HepG2 (cell line): ENCODE results near the gene CLPTM1L. TPM values are rescaled to one million over a fixed set of nuclear protein-coding genes. Genes with fewer than 3 reads are reported as not detected.

Experiments used
- ATAC-seq: fragments of 200-7000 bp; cut with Tn5 transposase; 3 replicates; pipeline ENCODE4 v1.9.1; 2020; ENCODE audit warnings: mild to moderate bottlenecking, moderate library complexity
- BruUV-seq: library from RNA; stranded (reverse); fragments of 400-500 nt; replicated peaks from 2 replicates; lab custom pipeline; 2021; lab: Mats Ljungman, UMichigan
- CTCF ChIA-PET: fragments of 300-600 bp; formaldehyde crosslinking; extraction: SDS; loops from one replicate; lab custom pipeline; 2021; ENCODE audit warnings: low total read pairs, inconsistent platforms, low intra/inter-chr PET ratio; lab: Yijun Ruan, JAX
- POLR2A ChIA-PET: fragments of 350-600 bp; sonication (Branson Sonifier 250); formaldehyde crosslinking; loops from one replicate; lab custom pipeline; 2020; ENCODE audit warnings: antibody characterized with exemption, inconsistent platforms; lab: Yijun Ruan, JAX
- DNase-seq: peaks from one replicate; pipeline ENCODE4 v3.0.0-alpha.2; 2015; ENCODE audit warnings: low spot score
- FAIRE-seq: peaks from 3 replicates; lab custom pipeline; 2011; peaks lifted over from hg19 to GRCh38; lab: Jason Lieb, UNC
- H2AFZ ChIP-seq: one replicate; pipeline ENCODE4 v1.6.1; 2011; ENCODE audit warnings: low read length, inconsistent platforms
- H3K27ac ChIP-seq: fragments of 300-600 bp; 3 replicates; pipeline ENCODE4 v1.8.0; 2011; ENCODE audit warnings: mixed run types, mild to moderate bottlenecking, mixed read lengths, low read length, inconsistent platforms; ENCODE audit not compliant: insufficient read depth; ENCODE audit errors: extremely low read length
- H3K27me3 ChIP-seq, 2 experiments: fragments of 200-600 bp in 1 of 2; 2 replicates in 1 of 2; 3 replicates in 1 of 2; pipeline versions ENCODE4 v1.6.0 to v1.8.0; 2011; ENCODE audit warnings: low read length in 2 of 2, mild to moderate bottlenecking in 2 of 2, moderate library complexity in 2 of 2, inconsistent platforms in 1 of 2; ENCODE audit not compliant: insufficient read depth in 2 of 2, control insufficient read depth in 1 of 2
- H3K36me3 ChIP-seq, 2 experiments: fragments of 200-600 bp in 1 of 2; replicated peaks in 1 of 2; 2 replicates in 1 of 2; 3 replicates in 1 of 2; pipeline versions ENCODE4 v1.5.1 to v1.8.0; 2011; ENCODE audit warnings: low read length in 2 of 2, inconsistent platforms in 1 of 2; ENCODE audit not compliant: insufficient read depth in 2 of 2, control insufficient read depth in 1 of 2
- H3K4me1 ChIP-seq: 2 replicates; pipeline ENCODE4 v1.5.1; 2012; ENCODE audit warnings: low read length, inconsistent platforms; ENCODE audit not compliant: insufficient read depth
- H3K4me2 ChIP-seq: 2 replicates; pipeline ENCODE4 v1.6.0; 2011; ENCODE audit warnings: low read depth, low read length, inconsistent platforms
- H3K4me3 ChIP-seq, 3 experiments: fragments of 200-600 bp in 1 of 3; sonication (generic), shearing (Covaris generic) in 1 of 3; replicated peaks in 1 of 3; 2 replicates each; pipeline ENCODE4 v1.5.1; 2011 to 2016; ENCODE audit warnings: low read length in 3 of 3, inconsistent platforms in 2 of 3, low read depth in 2 of 3, mild to moderate bottlenecking in 2 of 3, control low read depth in 1 of 3, mixed read lengths in 1 of 3; ENCODE audit not compliant: insufficient read depth in 1 of 3
- H3K79me2 ChIP-seq: one replicate; pipeline ENCODE4 v1.6.1; 2011; ENCODE audit warnings: low read length, inconsistent platforms; ENCODE audit not compliant: insufficient read depth
- H3K9ac ChIP-seq: 2 replicates; pipeline ENCODE4 v1.6.0; 2011; ENCODE audit warnings: mild to moderate bottlenecking, low read depth, low read length, inconsistent platforms; ENCODE audit not compliant: insufficient read depth
- H3K9me3 ChIP-seq: 2 replicates; pipeline ENCODE4 v1.5.1; 2012; ENCODE audit warnings: mild to moderate bottlenecking, low read length
- H4K20me1 ChIP-seq: 2 replicates; pipeline ENCODE4 v1.6.0; 2011; ENCODE audit warnings: inconsistent platforms, mild to moderate bottlenecking, low read length, moderate library complexity; ENCODE audit not compliant: insufficient read depth
- DNMT3B ChIP-seq: conservative IDR thresholded peaks from 2 replicates; pipeline ENCODE4 v1.6.1; 2016; ENCODE audit warnings: missing biosample characterization, control low read depth
- ETV6 ChIP-seq: sonication (generic); formaldehyde crosslinking; conservative IDR thresholded peaks from 2 replicates; pipeline ENCODE4 v1.4.0; 2020; ENCODE audit warnings: missing genetic modification reagents
- HMG20A ChIP-seq: IDR thresholded peaks from 2 replicates; pipeline ENCODE4 v1.6.1; 2016; ENCODE audit warnings: borderline replicate concordance
- KLF11 ChIP-seq: IDR thresholded peaks from 2 replicates; pipeline ENCODE4 v1.6.1; 2016; ENCODE audit warnings: missing compliant biosample characterization
- MIER3 ChIP-seq: IDR thresholded peaks from 2 replicates; pipeline ENCODE4 v1.6.1; 2016; ENCODE audit warnings: missing compliant biosample characterization, borderline replicate concordance
- SMAD3 ChIP-seq: sonication (generic); formaldehyde crosslinking; IDR thresholded peaks from 2 replicates; pipeline ENCODE4 v1.4.0; 2020; ENCODE audit warnings: missing genetic modification reagents
- SMARCC2 ChIP-seq: fragments of 450-650 bp; IDR thresholded peaks from 2 replicates; pipeline ENCODE4 v1.6.1; 2017; ENCODE audit warnings: antibody characterized with exemption, mild to moderate bottlenecking
- ZNF367 ChIP-seq: sonication (generic); formaldehyde crosslinking; IDR thresholded peaks from 2 replicates; pipeline ENCODE4 v1.4.0; 2020; ENCODE audit warnings: missing genetic modification reagents, borderline replicate concordance
- ZNF546 ChIP-seq: sonication (generic); formaldehyde crosslinking; conservative IDR thresholded peaks from 2 replicates; pipeline ENCODE4 v1.8.1; 2023; ENCODE audit warnings: mild to moderate bottlenecking, missing genetic modification reagents
- ZNF567 ChIP-seq: sonication (generic); formaldehyde crosslinking; IDR thresholded peaks from 2 replicates; pipeline ENCODE4 v1.8.1; 2023; ENCODE audit warnings: mild to moderate bottlenecking, missing genetic modification reagents, borderline replicate concordance
- ZNF775 ChIP-seq: sonication (generic); formaldehyde crosslinking; IDR thresholded peaks from 2 replicates; pipeline ENCODE4 v1.4.0; 2020; ENCODE audit warnings: missing genetic modification reagents, mild to moderate bottlenecking, moderate library complexity, borderline replicate concordance
- ZNF841 ChIP-seq: sonication (generic); formaldehyde crosslinking; IDR thresholded peaks from 2 replicates; pipeline ENCODE4 v1.8.1; 2023; ENCODE audit warnings: missing genetic modification reagents, borderline replicate concordance
- WGBS: methylation state at CpG from one replicate; pipeline ENCODE4 v1.1.6; 2017; ENCODE audit warnings: low lambda C conversion rate; 5-methylcytosine and 5-hydroxymethylcytosine counted together
- in situ Hi-C: cut with HindIII; loops from 2 replicates; pipeline ENCODE4 v1.10.0; 2017; ENCODE audit warnings: low pct_unique_long_range_greater_than_20kb; ENCODE audit not compliant: extremely low pct_ligation_motif_present
- intact Hi-C: fragments of 100-400 bp; cut with micrococcal nuclease; formaldehyde crosslinking; loops from one replicate; pipeline ENCODE4 v1.10.0; 2022; ENCODE audit not compliant: unreplicated experiment
- polyA plus RNA-seq, 8 experiments: library from polyadenylated mRNA; depleted of rRNA in 3 of 8; stranded (reverse) in 7 of 8; unstranded in 1 of 8; fragments of >200 nt; fragmentation: Illumina TruSeq in 4 of 8; extraction: Trizol in 4 of 8; gene quantifications; 2 replicates each; pipeline versions ENCODE4 v1.2.1 to v1.2.3, GENCODE V29; 2011 to 2016; ENCODE audit warnings: low read depth in 4 of 8, missing spikeins in 1 of 8, mixed read lengths in 1 of 8; ENCODE audit not compliant: insufficient read depth in 1 of 8
- total RNA-seq, 5 experiments: library from RNA; depleted of rRNA; stranded (reverse); fragments of >200 nt; fragmentation: Illumina TruSeq; extraction: Trizol; gene quantifications; 2 replicates each; pipeline ENCODE4 v1.2.3, GENCODE V29; 2016; ENCODE audit warnings: low read depth in 1 of 5
- TF ChIP-seq, protein P1 (sequence below): sonication (generic); formaldehyde crosslinking; IDR thresholded peaks from 2 replicates; pipeline ENCODE4 v1.4.0; 2020; ENCODE audit warnings: low read depth, missing genetic modification reagents
- TF ChIP-seq, protein P2 (sequence below): sonication (generic); formaldehyde crosslinking; IDR thresholded peaks from 2 replicates; pipeline ENCODE4 v1.9.0; 2021; ENCODE audit warnings: missing genetic modification reagents, borderline replicate concordance
- TF ChIP-seq, protein P3 (sequence below), 2 experiments: sonication (generic) in 1 of 2; formaldehyde crosslinking in 1 of 2; IDR thresholded peaks; 2 replicates each; pipeline versions ENCODE4 v1.5.1 to v1.6.1; 2011 to 2020; ENCODE audit warnings: borderline replicate concordance in 1 of 2, low read depth in 1 of 2, low read length in 1 of 2, mild to moderate bottlenecking in 1 of 2, missing genetic modification reagents in 1 of 2, moderate library complexity in 1 of 2

CLPTM1L gene
- total and polyA plus RNA-seq, 2 of the 13 experiments (the other 11 are each of a cell fraction or from before 2014, with no cell fraction given): 80.3 to 124 TPM

DNA sequence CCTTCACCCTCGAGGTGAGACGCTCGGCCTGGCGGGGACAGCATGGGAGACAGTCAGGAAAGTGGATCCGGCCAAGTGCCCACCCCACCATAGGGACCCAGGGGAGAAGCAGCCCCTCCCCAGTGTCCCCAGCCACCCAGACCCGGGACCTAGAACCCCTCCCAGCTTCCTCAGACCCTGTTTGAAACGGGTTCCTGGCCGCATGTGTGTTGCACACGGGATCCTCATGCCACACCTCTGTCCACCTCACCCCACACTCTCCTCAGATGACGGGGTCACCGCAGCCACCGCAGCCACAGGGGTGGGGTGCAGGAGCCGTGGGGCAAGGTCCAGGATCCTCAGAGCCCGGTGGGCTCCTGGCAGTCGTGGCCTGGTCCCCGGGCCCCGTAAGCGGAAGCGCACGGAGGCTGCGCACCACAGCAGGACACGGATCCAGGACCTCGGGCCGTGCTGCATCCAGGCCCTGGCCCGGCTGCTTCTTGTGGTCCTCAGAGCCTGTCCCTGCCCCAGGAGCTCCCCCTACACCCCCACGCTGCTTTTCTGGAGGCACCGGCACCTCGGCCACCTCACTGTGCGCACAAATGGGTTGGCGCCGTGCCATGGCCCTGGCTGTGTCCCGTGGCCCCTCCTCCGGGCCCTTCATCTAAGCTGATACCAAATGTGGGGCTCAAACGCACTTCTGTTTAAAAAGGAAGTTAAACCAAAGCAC lies 65.3 kb downstream of the CLPTM1L start:
- no peak for FAIRE-seq
- intact Hi-C loops: no loop called here

More for the DNA sequence above, 65.3 kb downstream of the CLPTM1L start:
- Histone ChIP-seq H3K4me2 (no peak overlapping the region), H3K27me3 (peaks cover 0 to 15% of the 10 kb centered on the region in 2 experiments; a peak in 4 of 5 replicates), H3K79me2 (no peaks in the 10 kb centered on the region), H4K20me1 (no peaks in the 10 kb centered on the region), H3K4me3 (no peak overlapping the region), H3K27ac (no peak overlapping the region), H3K36me3 (no peaks in the 10 kb centered on the region; a peak in 1 of 5 replicates), H2AFZ (no peak overlapping the region), H3K9me3 (no peaks in the 10 kb centered on the region), H3K4me1 (no peaks in the 10 kb centered on the region), H3K9ac (no peak overlapping the region)
- ATAC-seq: no peak; the same call in 2 of the 3 replicates
- BruUV-seq: no TSS peak
- ChIA-PET POLR2A (no interaction called here), CTCF (no interaction called here)
- no peak for DNase-seq
- in situ Hi-C loops: no loop called here
- TF ChIP-seq ZNF567 (CRISPR knock-in tag) (no peak), ZNF775 (CRISPR knock-in tag) (no peak), ZNF841 (no peak), DNMT3B (CRISPR knock-in tag) (no peak), KLF11 (CRISPR knock-in tag) (no peak), HMG20A (CRISPR knock-in tag) (no peak), MIER3 (CRISPR knock-in tag) (no peak), ETV6 (CRISPR knock-in tag) (no peak), SMAD3 (CRISPR knock-in tag) (no peak), ZNF546 (CRISPR knock-in tag) (no peak), SMARCC2 (no peak), ZNF367 (CRISPR knock-in tag) (no peak)
- TF ChIP-seq, protein P1, sequence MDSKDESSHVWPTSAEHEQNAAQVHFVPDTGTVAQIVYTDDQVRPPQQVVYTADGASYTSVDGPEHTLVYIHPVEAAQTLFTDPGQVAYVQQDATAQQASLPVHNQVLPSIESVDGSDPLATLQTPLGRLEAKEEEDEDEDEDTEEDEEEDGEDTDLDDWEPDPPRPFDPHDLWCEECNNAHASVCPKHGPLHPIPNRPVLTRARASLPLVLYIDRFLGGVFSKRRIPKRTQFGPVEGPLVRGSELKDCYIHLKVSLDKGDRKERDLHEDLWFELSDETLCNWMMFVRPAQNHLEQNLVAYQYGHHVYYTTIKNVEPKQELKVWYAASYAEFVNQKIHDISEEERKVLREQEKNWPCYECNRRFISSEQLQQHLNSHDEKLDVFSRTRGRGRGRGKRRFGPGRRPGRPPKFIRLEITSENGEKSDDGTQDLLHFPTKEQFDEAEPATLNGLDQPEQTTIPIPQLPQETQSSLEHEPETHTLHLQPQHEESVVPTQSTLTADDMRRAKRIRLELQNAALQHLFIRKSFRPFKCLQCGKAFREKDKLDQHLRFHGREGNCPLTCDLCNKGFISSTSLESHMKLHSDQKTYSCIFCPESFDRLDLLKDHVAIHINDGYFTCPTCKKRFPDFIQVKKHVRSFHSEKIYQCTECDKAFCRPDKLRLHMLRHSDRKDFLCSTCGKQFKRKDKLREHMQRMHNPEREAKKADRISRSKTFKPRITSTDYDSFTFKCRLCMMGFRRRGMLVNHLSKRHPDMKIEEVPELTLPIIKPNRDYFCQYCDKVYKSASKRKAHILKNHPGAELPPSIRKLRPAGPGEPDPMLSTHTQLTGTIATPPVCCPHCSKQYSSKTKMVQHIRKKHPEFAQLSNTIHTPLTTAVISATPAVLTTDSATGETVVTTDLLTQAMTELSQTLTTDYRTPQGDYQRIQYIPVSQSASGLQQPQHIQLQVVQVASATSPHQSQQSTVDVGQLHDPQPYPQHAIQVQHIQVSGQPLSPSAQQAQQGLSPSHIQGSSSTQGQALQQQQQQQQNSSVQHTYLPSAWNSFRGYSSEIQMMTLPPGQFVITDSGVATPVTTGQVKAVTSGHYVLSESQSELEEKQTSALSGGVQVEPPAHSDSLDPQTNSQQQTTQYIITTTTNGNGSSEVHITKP: no peak
- TF ChIP-seq, protein P2, sequence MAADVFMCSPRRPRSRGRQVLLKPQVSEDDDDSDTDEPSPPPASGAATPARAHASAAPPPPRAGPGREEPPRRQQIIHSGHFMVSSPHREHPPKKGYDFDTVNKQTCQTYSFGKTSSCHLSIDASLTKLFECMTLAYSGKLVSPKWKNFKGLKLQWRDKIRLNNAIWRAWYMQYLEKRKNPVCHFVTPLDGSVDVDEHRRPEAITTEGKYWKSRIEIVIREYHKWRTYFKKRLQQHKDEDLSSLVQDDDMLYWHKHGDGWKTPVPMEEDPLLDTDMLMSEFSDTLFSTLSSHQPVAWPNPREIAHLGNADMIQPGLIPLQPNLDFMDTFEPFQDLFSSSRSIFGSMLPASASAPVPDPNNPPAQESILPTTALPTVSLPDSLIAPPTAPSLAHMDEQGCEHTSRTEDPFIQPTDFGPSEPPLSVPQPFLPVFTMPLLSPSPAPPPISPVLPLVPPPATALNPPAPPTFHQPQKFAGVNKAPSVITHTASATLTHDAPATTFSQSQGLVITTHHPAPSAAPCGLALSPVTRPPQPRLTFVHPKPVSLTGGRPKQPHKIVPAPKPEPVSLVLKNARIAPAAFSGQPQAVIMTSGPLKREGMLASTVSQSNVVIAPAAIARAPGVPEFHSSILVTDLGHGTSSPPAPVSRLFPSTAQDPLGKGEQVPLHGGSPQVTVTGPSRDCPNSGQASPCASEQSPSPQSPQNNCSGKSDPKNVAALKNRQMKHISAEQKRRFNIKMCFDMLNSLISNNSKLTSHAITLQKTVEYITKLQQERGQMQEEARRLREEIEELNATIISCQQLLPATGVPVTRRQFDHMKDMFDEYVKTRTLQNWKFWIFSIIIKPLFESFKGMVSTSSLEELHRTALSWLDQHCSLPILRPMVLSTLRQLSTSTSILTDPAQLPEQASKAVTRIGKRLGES (CRISPR knock-in tag): no peak
- TF ChIP-seq, protein P3, sequence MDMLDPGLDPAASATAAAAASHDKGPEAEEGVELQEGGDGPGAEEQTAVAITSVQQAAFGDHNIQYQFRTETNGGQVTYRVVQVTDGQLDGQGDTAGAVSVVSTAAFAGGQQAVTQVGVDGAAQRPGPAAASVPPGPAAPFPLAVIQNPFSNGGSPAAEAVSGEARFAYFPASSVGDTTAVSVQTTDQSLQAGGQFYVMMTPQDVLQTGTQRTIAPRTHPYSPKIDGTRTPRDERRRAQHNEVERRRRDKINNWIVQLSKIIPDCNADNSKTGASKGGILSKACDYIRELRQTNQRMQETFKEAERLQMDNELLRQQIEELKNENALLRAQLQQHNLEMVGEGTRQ (IDR thresholded peaks at IDR 0.05; ENCODE audit: low read depth, low read length): no peak
- TF ChIP-seq, protein P3 (CRISPR knock-in tag; IDR thresholded peaks at IDR 0.05; ENCODE audit: borderline replicate concordance): no peak
- WGBS: 56% methylated on average over 18 of the region's 34 CpGs
